Measurements from ENCODE around the gene HOXA7.

Gene HOXA7

GRCh38 chr7:27145914-27146412, 10.5 kb downstream of the HOXA7 start:
- DNase-seq: no peak

DNA sequence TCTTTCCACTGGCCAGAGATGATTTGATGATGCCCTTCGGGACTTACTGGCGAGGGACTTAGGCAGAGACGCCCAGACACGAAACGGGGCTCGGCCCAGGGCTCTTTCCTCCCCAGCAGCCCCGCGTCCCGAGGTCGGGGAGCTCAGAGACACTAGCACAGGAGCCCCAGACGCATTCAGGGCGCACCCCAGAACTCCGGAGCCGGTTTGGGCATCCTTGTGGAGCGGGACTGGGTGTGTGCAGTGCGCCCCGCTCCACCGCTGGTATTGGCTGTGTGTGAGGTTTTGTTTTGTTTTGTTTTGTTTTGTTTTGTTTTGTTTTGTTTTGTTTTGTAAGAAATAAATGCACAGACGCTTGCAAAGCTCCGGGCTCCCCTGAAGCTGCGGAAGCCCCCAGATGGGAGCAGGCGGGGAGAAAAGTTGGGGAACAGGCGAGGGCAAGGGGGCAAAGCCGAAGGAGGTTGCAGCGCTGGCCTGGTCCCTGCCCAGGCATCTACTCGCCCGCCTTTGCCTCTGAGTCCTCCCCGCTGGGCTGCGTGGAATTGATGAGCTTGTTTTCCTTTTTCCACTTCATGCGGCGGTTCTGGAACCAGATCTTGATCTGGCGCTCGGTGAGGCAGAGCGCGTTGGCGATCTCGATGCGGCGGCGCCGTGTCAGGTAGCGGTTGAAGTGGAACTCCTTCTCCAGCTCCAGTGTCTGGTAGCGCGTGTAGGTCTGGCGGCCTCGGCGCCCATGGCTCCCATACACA, 11.1 kb downstream of the HOXA7 start:
- no peak for DNase-seq

GRCh38 chr7:27144781-27145164, 11.7 kb downstream of the HOXA7 start:
- no peak for DNase-seq

GRCh38 chr7:27143950-27144780, 12.3 kb downstream of the HOXA7 start:
- no peak for DNase-seq

DNA sequence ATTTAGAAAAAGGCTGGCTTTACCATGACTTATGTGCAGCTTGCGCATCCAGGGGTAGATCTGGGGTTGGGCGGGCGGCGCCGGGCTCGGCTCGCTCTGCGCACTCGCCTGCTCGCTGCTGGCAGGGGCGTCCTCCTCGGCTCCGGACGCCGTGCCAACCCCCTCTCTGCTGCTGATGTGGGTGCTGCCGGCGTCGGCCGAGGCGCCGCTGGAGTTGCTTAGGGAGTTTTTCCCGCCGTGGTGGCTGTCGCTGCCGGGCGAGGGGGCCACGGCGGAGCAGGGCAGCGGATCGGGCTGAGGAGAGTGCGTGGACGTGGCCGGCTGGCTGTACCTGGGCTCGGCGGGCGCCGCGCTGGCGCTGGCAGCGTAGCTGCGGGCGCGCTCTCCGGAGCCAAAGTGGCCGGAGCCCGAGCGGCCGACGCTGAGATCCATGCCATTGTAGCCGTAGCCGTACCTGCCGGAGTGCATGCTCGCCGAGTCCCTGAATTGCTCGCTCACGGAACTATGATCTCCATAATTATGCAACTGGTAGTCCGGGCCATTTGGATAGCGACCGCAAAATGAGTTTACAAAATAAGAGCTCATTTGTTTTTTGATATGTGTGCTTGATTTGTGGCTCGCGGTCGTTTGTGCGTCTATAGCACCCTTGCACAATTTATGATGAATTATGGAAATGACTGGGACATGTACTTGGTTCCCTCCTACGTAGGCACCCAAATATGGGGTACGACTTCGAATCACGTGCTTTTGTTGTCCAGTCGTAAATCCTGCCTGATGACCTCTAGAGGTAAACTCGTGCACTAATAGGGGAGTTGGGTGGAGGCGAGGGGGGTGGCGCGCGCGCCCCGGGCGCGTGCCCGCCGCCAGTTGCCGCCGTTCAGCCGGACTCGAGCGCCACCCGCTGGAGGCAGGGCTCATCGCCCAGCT, 13.2 kb downstream of the HOXA7 start, which contains the start of gene HOXA5:
Gene HOXA5 (minus strand): TSS at position 659 of the 927 bp plus-strand sequence. CDS start 74 bp downstream, at position 585.
- no peak for DNase-seq

DNA sequence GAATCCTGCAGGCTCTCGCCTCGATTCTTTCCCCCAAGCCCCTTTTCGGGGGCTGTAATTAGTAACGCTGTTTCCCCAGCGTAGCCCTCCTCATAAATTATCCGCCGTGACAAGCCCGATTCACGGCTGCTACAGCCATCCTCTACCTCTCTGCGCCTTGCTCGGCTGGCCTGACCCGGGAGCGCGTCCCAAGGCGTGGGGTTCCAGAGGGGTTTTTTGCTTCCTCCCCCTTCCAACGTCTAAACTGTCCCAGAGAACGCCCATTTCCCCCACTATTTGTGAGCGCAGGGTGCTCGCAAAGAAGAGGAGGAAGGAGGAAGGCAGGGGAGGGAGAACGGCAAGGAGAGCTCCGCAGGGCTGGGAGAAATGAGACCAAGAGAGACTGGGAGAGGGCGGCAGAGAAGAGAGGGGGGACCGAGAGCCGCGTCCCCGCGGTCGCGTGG, 13.9 kb downstream of the HOXA7 start:
- peak; percentile 66 for DNase-seq

DNA sequence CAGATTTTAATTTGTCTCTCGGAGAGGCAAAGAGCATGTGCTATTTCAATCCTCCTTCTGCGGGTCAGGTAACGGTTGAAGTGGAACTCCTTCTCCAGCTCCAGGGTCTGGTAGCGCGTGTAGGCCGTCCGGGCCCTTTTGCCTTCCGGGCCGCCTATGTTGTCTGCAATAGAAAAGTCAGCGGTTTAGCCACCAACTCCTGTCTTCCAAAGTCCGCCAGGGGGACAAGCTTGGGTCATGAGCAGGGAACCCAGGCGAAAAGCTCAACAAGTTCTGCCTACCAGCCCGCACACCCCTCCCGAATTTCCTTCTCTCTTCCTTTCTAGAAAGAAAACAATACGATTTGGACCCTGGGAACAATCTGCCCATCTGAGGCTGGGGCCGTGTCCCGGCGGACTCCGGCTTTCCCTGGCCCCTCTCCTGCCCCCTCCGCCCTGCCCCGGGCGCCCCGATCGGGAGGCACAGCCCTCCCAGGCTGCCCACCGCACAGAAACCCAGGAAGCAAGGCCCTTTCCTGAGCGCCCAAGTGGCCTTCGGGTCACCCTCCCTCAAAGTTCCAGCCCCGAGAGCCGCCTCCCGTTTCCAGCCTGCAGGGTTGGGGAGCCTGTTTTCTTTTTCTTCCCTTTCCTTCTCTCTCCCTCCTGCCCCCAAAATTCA, 14.4 kb downstream of the HOXA7 start:
- peak; percentile 45 for DNase-seq

DNA sequence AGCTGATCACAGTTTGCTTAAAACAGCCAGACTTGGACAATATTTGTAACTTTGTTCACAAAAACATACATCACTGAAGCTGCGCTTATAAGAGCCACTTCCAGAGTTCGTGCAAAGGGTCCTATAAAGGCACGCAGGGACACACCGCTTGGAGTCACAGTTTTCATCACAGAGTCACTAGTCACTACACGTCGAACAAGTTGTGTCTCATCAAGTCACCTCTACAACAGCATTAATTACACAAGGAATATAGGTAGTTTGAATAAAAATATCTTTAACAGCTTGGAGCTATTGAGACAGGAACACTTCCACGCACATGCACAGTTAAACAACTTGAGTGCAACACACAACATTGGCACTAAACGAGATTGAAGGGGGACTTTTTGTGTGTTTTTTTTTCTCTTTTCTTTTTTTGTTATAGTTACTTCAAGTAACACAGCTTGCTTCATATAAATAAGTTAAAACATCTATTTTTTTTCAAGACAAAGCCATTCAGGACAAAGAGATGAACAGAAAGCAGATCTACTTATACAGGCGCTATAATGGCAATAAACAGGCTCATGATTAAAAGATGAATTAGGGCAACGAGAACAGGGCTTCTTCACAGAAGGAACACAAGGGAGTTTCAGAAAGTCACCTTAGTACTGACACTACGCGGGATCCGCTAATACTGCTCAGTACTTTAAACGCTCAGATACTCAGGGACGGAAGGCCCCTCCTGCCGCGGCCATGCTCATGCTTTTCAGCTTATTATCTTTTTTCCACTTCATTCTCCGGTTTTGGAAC, 15.1 kb downstream of the HOXA7 start:
- peak; percentile 50 for DNase-seq

GRCh38 chr7:27140126-27140857, 16.2 kb downstream of the HOXA7 start:
- DNase-seq: peak; percentile 36

- peak; percentile 56 for DNase-seq
Observed at GRCh38 chr7:27139334-27140125, 16.9 kb downstream of the HOXA7 start.

- peak; percentile 32 for DNase-seq
Observed at GRCh38 chr7:27138985-27139333, 17.5 kb downstream of the HOXA7 start.

DNA sequence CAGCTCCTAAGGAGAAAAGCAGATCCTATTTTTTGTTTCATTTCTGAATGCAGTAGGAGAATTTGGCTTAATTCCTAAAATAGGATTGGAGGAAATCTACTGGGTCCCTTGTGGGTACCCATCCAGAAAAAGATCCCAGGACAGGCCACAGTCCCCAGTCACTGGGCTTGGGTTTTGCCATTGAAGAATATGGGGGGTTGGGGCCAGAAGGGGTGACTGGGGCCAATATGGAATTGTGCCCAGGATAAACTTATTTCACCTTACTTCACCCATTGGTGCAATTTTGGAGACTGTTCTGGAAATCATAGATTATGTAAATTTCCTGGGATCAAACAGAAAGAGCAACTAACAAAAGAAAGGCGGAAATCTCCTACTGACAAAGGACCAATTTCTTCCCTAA, 18.0 kb downstream of the HOXA7 start:
- no peak for DNase-seq

DNA sequence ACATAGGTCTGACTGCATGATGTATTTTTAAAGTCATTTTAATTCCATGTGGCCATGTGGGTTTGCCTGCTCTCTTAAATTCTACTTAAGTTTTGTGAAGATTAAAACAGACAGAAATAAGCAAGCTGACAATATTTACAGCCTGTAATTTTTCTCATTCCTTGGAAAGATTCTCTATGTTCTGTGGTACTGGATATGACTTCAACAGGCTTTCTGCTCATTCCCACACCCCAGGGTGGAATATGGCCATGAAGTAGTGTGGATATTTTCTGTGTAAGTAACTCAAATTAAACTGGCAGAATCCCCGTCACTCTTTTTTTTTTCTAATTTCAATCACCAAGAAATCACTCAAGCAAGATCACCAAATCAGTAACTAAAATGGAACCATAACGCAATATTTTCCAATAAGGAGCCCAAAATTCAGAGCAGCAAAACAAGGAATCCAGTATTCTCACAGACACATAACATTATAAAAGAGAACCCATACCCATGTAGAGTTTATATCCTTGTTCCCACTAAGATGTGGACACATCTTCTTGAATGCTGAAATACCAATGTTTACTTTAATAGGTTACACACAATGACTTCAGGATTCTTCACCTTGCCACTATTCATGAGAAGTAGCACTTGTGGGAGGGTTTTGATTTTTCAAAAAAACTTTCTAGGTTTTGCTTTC, 18.7 kb downstream of the HOXA7 start:
- no peak for DNase-seq

DNA sequence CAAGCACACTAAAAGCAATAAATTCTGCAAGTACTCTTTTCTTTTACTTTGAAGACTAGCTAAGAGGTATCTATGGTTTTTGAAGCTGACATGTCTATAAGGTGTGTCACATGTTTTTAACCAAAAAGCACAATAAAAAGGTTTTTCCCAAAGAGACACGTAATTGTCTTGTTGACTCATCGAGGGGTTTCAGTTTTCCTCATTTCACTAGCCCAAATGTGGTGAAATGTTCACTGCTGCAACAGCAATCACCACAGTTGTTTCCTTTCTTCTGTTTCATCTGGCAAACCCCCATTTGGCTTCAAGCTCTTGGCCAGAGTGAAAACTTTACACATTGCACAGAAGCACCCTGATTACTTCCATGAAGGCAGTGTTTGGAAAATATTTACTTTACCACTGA, 22.1 kb downstream of the HOXA7 start:
- peak; percentile 37 for DNase-seq

DNA sequence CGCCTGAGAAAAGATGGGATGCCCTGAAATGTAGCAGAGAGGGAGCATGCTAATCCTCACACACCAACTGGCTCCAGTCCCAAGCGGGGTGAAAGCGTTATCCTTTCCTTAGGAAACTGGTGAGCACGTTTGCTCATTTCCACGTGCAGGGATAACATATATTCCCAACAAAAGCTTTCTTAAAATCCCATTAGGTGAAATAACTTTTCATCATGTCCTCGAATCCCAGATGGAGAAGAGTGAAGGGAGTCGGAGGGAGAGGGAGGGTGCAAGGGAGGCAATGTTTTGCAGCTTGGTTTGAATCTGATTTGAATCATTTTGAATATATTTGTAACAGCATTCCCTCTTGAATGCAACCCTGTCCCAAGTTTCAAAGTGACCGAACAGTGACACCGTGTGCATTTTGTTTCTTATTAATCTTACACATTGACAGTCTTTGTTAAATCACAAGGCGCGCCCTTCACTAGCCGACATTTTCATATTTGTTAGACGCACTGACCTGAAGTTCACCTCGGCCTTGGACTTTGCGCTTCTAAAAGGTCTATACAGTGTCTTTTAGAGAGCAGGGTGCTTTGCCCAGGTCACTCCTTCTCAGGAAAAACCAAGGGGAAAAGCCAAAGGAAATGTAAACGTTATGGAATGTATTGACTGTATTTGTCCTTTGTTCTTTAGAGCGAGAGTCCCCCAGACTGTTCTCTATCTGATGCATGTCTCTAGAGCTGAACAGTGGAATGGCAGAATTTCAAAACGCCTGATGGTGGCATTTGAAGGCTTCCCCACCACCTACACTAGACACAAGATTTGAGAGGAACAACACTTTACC, 22.9 kb downstream of the HOXA7 start:
- peak; percentile 38 for DNase-seq

DNA sequence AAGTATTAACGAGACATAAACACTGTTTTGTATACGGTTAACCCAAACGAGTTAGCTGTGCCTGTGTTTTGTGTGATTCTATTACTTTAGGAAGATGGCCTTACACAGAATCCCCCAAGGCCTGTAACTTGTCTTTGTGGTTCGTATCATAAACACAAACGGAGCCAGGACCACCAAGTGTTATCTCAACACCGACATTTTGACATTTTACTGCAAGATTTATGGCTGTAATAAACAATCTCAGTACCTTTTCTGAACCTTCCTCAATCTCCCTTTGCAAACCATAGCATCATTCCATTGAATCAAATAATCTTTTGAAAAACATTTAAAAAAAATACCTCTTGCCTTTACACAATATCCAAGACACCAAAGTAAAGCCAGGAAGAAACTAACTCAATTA, 23.5 kb downstream of the HOXA7 start:
- DNase-seq: no peak

GRCh38 chr7:27132214-27132613, 24.3 kb downstream of the HOXA7 start:
- DNase-seq: peak; percentile 27

DNA sequence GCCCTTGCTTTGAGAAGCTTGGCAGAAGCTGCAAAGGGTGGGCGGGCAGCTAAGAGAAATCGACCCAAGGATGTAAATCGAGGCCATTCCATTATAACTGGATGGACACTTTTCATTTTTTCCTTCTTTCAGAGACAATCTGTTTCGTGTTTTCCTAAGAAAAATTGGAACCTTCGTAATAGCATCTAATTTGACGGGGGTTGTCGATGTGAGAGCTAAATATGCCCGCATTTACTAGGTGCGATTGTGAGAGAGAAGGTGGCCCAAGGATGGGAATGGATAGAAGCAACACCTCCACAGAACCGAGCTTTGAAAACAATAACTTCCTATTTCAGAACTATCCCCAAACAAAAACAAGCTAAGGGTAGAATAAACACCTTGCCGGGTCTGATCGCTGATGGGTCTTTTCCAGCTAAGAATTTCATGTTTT, 25.1 kb downstream of the HOXA7 start:
- DNase-seq: no peak
